ENCODE measurements around the gene KCNQ2.

Gene KCNQ2

DNA sequence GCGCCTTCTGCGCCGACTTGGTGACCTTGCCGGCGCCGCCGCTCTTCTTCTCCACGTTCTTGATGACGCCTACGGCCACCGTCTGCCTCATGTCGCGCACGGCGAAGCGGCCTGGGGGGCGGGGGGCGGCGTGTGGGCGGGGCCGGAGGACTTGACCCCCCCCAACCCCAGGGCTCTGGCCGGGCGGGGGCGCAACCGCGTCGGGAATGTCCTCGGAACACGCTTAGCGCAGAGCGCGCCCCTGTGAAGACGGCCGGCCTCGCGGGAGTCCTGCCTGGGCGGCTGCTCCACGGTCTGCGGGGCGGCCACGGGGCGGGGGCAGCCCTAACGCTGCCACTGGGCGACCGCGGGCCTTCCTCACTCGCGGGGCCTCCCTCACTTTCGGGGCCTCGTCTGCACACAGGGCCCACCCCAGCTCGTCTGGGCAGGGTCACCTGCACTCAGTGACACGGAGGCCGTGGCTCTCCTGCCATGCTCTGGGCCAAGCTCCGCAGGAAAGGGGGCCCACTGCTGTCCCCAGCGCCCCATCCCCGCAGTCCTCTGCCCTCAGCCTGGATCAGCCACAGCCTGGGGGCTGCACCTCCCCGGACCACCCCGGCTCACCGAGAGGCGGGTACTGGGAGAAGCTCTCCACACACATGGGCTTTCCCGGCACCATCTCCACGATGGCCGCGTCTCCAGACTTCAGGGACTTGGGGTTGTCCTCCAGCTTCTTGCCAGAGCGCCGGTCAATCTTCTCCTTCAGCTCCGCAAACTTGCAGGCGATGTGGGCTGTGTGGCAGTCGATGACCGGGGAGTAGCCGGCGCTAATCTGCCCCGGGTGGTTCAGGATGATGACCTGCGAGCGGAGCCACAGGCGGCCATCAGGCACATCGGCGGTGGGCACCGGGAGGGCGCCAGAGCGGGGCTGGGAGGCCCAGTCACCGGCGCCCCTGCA is 16.1 kb upstream of the KCNQ2 start:
- DNase-seq = no peak

DNA sequence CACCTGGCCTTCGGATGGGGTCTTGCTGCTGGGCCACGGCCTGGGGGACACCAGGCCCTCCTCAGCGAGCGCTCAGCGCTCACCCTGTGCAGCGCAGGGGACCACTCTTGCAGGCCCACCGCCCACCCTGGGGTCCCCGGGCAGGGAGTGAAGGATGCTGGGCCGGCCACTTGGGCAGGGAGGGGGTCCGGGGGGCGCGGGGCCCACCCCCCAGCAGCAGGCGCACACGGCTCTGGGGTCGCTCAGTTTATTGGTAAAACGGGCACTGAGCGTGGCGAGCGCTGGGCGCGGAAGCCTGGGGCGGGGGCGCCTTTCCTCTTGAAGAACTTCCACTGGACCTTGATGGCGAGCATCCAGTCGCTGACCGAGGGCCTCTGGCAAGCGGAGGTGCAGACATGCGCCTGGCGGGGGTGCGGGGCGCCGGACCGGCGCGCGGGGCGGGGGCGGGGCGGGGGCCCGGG is 15.4 kb upstream of the KCNQ2 start:
- no peak for DNase-seq

DNA sequence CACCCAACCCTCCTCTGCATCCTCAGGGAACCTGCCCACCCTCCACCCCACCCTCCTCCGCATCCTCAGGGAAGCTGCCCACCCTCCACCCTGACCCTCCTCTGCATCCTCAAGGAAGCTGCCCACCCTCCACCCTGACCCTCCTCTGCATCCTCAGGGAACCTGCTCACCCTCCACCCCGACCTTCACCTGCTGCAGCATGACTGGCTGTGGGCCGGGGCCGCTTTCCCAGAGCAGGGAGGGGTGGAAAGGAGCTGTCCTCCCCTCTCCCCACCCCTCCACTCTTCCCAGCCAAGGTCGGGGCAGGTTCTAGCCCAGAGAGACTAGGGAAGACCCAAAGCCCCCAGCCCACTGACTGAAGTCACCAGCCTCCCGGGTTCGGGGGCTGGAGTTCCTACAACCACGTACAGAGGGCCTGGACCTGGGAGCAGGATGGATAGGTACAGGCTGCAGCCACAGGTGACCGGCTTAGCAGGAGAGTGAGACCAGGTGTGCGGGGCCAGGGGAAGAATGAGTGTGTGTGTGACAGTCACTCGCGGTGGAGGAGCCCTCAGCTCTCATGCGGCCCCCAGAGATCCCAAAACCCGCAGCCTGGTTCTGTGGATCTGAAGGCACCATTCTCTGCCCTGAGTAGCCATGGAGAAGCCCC is 14.8 kb upstream of the KCNQ2 start:
- no peak for DNase-seq

DNA sequence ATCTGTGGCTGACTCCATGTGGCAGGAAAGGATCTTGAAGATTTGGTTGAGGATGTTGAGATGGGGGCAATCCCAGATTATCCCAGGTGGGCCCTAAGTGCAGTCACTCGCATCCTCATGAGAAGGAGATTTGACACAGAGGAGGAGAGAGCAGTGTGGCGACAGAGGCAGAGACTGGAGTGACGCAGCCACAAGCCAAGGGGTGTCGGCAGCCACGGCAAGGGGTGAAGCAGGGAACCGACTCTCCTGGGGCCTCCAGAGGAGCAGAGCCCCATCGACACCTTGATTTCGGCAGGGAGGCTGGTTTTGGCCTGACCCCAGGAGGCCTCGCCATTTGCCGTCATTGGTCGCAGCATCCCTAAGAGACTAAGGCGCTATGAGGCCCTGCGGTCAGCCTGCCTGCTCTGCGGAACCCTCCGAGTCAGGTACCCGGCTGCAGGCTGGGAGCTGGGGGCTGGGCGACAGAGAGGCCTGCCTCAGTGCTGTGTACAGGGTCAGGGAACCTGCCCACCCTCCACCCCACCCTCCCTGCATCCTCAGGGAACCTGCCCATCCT is 13.9 kb upstream of the KCNQ2 start:
- DNase-seq = no peak

DNA sequence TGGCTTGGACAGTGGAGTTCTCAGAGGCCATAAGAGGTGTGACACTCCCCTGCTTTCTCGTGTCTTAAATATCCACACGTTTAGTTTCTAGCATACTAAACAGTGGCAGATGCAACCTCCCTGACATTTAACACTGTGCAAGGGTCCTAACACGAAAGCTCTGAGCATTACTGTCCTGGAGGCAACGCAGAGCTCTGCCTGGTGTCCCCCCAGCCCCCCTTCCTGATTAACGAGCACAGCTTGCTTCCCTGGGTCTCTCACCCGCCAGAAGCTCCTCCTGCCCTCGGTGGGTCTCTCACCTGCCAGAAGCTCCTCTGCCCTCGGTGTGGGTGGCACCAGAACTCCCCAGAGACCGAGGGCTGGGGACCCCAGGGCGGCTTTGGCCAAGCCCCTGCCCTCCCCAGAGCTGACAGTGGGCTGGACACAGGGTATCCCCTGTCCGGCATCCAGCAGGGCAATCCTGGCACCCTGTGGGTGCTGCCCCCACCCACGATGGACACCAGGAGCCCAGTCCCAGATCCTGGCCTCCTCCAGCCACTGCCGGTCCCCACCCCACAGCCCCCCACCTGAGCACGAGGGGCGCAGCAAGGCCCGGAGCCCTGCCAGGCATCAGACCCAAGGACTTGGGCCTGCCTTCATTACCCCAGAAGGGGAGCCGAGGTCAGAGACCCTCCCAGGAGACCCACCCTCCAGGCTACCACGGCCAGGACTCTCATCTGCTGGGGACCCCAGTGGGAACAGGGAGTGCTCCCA is 12.4 kb upstream of the KCNQ2 start:
- no peak for DNase-seq

- DNase-seq = no peak
Observed at GRCh38 chr20:63484236-63484635, 11.8 kb upstream of the KCNQ2 start.

DNA sequence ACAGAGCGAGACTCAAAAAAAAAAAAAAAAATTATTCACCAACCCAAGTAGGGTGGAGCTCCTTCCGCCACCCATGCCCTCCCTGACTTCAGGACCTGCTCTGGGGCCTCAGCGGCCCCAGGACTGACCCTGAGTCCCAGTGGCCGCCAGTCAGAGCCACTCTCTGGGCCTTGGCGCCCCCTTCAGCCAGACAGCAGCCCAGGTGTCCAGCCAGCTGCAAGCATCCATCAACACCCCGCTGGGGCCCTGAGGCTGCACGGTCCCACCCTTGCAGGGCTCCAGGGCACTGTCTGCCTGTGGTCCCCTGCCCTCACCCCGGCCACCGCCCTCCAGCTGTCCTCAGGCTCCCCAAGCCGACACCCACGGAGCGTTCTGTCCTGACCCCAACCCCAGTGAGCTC is 11.4 kb upstream of the KCNQ2 start:
- DNase-seq = no peak

DNA sequence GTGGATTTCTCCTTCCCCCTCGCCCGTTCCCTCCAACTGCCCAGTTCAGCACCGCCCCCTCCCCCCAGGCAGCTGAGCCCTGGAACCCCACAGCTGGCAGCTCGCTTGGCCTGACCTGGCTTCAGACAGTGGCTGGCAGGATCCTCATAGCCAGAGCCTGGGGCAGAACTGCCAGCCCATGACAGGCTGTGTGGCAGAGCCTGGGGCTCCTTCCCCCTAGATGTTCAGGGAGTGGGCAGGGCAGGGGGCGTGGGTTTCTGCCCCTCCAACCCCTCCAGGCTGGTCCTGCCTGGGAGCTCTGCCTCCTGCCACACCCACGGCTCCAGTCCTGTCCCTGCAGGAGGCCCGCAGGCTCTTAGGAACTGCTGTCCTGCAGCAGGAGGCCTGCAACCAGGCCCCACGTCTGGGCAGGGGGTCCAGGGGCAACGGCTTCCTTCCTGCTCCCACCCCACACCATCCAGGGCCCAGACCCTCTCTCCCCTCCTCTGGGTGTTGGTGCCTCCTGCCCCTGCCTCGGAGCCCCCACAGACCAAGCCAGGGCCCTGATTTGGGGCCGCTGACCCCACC is 9.6 kb upstream of the KCNQ2 start:
- no peak for DNase-seq

DNA sequence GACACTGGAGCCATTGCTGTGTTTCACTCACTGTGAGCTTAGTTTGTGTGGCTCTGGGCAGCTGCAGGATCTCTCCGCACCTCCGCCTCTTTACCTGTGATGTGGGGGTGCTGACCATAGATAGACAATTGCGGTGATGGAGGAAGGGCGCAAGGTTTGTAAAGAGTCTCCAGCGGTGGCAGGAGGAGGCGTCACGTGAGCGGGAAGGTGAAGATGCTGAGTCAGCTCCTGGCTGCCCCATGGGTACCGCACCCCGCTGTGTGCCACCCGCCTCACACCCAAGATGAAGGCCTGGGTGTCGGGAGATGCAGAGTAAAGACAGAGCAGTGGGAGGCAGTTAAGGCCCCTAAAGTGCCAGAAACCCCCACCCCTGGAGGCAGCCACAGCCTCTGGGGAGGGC is 9.0 kb upstream of the KCNQ2 start:
- DNase-seq = no peak

DNA sequence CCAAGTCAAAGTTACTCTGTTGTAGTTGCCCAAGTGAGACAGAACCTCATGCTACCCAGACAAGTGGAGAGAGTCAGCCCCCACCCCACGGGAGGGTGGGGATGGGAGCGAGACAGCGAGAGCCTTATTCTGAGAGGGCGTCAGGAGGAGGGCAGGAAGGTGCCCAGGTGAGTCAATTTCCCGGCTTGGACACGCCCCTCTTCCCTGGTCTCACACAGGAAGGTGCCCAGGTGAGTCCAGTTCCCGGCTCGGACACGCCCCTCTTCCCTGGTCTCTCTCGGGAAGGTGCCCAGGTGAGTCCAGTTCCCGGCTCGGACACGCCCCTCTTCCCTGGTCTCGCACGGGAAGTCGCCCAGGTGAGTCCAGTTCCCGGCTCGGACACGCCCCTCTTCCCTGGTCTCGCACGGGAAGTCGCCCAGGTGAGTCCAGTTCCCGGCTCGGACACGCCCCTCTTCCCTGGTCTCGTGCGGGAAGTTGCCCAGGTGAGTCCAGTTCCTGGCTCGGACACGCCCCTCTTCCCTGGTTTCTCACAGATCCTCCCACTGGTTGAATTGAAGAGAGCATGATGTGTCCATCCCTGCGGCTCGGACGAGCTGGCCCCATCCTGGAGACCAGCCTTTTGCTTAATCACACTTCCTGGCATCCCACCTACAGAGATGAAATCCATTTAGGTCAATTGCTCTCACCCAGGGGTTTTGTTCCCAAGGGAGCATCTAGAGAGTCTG is 7.4 kb upstream of the KCNQ2 start:
- peak in 1 of 2 experiments; percentile 58 for DNase-seq

- no peak for DNase-seq
Observed at GRCh38 chr20:63478346-63479302, 6.2 kb upstream of the KCNQ2 start.

DNA sequence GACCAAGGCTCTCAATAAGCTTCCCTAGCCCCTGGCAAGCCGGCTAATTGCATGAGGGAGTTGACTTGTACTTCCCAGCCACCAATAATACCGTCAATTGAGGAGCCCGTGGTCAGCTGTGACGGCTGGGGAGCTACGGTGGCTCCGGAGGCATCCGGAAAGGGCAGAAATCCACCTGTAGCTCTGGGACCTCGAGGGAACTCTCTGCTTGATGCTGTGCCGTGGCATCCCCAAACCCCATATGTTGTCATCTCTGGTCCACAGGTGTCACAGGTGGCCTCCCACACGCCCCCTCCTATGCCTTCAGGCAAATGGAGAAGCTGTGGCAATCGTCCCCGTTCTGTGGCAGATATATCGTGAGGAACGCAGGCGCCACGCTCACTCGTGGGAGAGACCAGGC is 5.5 kb upstream of the KCNQ2 start:
- no peak for DNase-seq

GRCh38 chr20:63477061-63477616 is 4.7 kb upstream of the KCNQ2 start:
- no peak for DNase-seq

GRCh38 chr20:63475209-63475608 is 2.8 kb upstream of the KCNQ2 start:
- no peak for DNase-seq

- peak in 1 of 2 experiments; percentile 77 for DNase-seq
Observed at GRCh38 chr20:63473555-63474449, 1.3 kb upstream of the KCNQ2 start.

DNA sequence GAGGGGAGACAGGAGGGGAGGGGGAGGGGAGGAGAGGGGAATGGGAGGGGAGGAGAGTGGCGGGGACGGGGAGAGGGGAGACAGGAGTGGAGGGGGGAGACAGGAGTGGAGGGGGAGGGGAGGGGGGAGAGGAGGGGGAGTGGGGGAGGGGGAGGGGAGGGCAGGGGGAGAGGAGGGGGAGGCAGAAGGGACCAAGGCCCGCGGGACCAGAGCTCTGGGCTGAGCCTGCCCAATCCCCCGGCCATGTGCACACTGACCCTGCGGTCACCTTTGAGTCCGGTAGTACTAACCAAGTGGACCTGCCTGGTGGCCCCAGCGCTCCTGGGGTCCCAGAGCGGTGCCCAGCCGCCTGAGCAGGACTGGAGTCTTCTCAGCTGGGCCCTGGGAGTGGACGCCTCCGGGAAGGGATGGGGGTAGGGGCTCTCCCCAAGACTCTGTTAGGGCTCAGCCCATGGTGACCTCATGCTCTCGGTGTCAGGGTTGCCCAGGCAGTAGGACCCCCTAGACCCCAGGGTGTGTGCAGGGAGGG is 471 bp upstream of the KCNQ2 start:
- no peak for DNase-seq

- peak in 1 of 2 experiments; percentile 74 for DNase-seq
Observed at GRCh38 chr20:63471717-63471980, 806 bp downstream of the KCNQ2 start.

DNA sequence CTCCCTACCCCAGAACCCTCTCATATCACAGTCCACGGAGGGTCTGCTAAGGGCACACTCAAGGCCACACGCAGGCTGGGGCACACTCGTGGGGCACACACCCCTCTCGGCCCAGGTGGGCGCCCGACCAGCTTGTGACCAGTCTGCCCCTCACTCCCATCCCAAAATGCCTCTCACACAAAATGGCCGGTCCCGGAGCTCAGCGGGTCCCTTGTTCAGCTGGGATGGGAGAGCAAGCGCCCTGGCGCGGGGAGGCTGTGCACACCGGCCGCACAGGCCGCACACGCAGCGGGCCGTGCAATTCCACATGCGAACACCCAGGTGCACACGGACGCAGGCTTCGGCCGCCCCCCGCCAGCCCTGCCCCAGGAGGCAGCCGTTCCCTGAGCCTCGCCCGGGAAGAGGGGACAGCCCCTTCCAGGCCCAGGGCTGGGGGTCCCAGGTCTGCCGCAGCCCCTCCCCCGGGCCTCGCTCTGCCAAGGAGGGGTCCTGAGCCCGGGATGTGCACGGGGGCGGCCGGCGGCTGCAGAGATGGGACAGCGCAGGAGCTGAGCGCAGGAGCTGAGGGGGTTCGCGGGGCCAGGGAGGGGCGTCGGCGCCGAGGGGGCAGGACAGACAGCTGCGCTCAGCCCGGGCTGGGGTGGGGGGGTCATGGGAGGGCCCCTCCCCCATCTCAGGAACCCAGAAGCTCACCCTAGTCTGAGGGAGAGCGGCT is 1.3 kb downstream of the KCNQ2 start:
- DNase-seq = peak in 1 of 2 experiments; percentile 71

- DNase-seq = no peak
Observed at GRCh38 chr20:63470410-63470809, 2.0 kb downstream of the KCNQ2 start.

Data from NCI-H526 (cell line).